Ectodermal cell (in vitro differentiated cells): ENCODE measurements around the gene ERCC6L.
"Not testable (repeated sequence)": the region's sequence is repeated elsewhere in the genome, so short reads cannot be mapped to it uniquely, and the experiment has no call there.

Experiments
- H3K27ac ChIP-seq: 2 replicates; pipeline ENCODE4 v1.7.0; 2013; ENCODE audit warnings: mild to moderate bottlenecking, low read depth, low read length; ENCODE audit not compliant: insufficient read depth, poor library complexity, severe bottlenecking
- H3K27me3 ChIP-seq: 2 replicates; pipeline ENCODE4 v1.7.0; 2013; ENCODE audit warnings: mild to moderate bottlenecking, low read length; ENCODE audit not compliant: insufficient read depth, control insufficient read depth, poor library complexity, severe bottlenecking
- H3K36me3 ChIP-seq: one replicate; pipeline ENCODE4 v1.7.0; 2013; ENCODE audit warnings: low read length; ENCODE audit not compliant: control insufficient read depth, insufficient read depth
- H3K4me1 ChIP-seq: one replicate; pipeline ENCODE4 v1.7.0; 2013; ENCODE audit warnings: low read length; ENCODE audit not compliant: control insufficient read depth, insufficient read depth
- H3K4me3 ChIP-seq: 2 replicates; pipeline ENCODE4 v1.7.0; 2013; ENCODE audit warnings: low read depth, low read length, control low read depth; ENCODE audit not compliant: insufficient read depth
- H3K9me3 ChIP-seq: 2 replicates; pipeline ENCODE4 v1.7.0; 2013; ENCODE audit warnings: mild to moderate bottlenecking, low read length, moderate library complexity; ENCODE audit not compliant: control insufficient read depth
- WGBS, 2 experiments: methylation state at CpG; one replicate each; pipeline ENCODE4 v1.1.7; 2013; ENCODE audit warnings: missing lambda C conversion rate in 2 of 2; 5-methylcytosine and 5-hydroxymethylcytosine counted together

ERCC6L gene

GRCh38 chrX:72247206-72247942 is 8.5 kb upstream of the ERCC6L start:
- H3K4me1 ChIP-seq, result no peaks in the 10 kb centered on the region

GRCh38 chrX:72245461-72246089 is 6.7 kb upstream of the ERCC6L start:
- WGBS, 2 experiments, result 92% methylated on average over 3 of the region's 3 CpGs
- H3K36me3 ChIP-seq, result no peaks in the 10 kb centered on the region

More at GRCh38 chrX:72247206-72247942, 8.5 kb upstream of the ERCC6L start:
- Histone ChIP-seq H3K4me3 (no peak overlapping the region), H3K27me3 (no peaks in the 10 kb centered on the region), H3K9me3 (no peaks in the 10 kb centered on the region), H3K27ac (no peak overlapping the region), H3K36me3 (no peaks in the 10 kb centered on the region)
- 92 to 93% methylated on average over 2 of the region's 2 CpGs for WGBS, 2 experiments

GRCh38 chrX:72243472-72243871 is 4.6 kb upstream of the ERCC6L start:
- no peaks in the 10 kb centered on the region for H3K9me3 ChIP-seq
- no peaks in the 10 kb centered on the region for H3K27me3 ChIP-seq
- WGBS, 2 experiments, result 77 to 100% methylated on average over 2 of the region's 3 CpGs
- H3K36me3 ChIP-seq, result no peaks in the 10 kb centered on the region
- H3K4me1 ChIP-seq, result no peaks in the 10 kb centered on the region
- no peak overlapping the region for H3K27ac ChIP-seq
- H3K4me3 ChIP-seq, result no peak overlapping the region

More at GRCh38 chrX:72245461-72246089, 6.7 kb upstream of the ERCC6L start:
- no peaks in the 10 kb centered on the region for H3K4me1 ChIP-seq
- no peaks in the 10 kb centered on the region for H3K9me3 ChIP-seq
- H3K27me3 ChIP-seq, result no peaks in the 10 kb centered on the region
- no peak overlapping the region for H3K27ac ChIP-seq
- no peak overlapping the region for H3K4me3 ChIP-seq

- Histone ChIP-seq H3K27me3 (no peaks in the 10 kb centered on the region), H3K36me3 (no peaks in the 10 kb centered on the region), H3K9me3 (no peaks in the 10 kb centered on the region), H3K27ac (no peak overlapping the region), H3K4me3 (no peak overlapping the region), H3K4me1 (no peaks in the 10 kb centered on the region)
- 94 to 96% methylated on average over 4 of the region's 4 CpGs for WGBS, 2 experiments
Measured at GRCh38 chrX:72240976-72241375, 2.1 kb upstream of the ERCC6L start.

GRCh38 chrX:72238183-72238582 is 644 bp downstream of the ERCC6L start:
- 19 to 21% methylated on average over 6 of the region's 6 CpGs for WGBS, 2 experiments

GRCh38 chrX:72236841-72237240 is 2.0 kb downstream of the ERCC6L start:
- Histone ChIP-seq H3K4me3 (no peak overlapping the region), H3K4me1 (no peaks in the 10 kb centered on the region), H3K27ac (no peak overlapping the region), H3K27me3 (no peaks in the 10 kb centered on the region), H3K9me3 (no peaks in the 10 kb centered on the region), H3K36me3 (no peaks in the 10 kb centered on the region)
- WGBS, 2 experiments, result 93 to 94% methylated on average over 3 to 4 of the region's 4 CpGs

More at GRCh38 chrX:72238183-72238582, 644 bp downstream of the ERCC6L start:
- Histone ChIP-seq H3K4me3 (peak overlapping the region; percentile 61), H3K36me3 (no peaks in the 10 kb centered on the region), H3K9me3 (no peaks in the 10 kb centered on the region), H3K27ac (no peak overlapping the region), H3K27me3 (no peaks in the 10 kb centered on the region), H3K4me1 (no peaks in the 10 kb centered on the region)

- Histone ChIP-seq H3K4me1 (no peaks in the 10 kb centered on the region), H3K9me3 (no peaks in the 10 kb centered on the region), H3K27ac (no peak overlapping the region), H3K36me3 (peaks cover 16% of the 10 kb centered on the region), H3K4me3 (no peak overlapping the region), H3K27me3 (no peaks in the 10 kb centered on the region)
- WGBS, 2 experiments, result 93 to 96% methylated on average over 3 of the region's 3 CpGs
Measured at GRCh38 chrX:72230290-72230689, 8.5 kb downstream of the ERCC6L start.

GRCh38 chrX:72220375-72220774 is 18.5 kb downstream of the ERCC6L start:
- 93 to 95% methylated on average over 3 of the region's 3 CpGs for WGBS, 2 experiments
- not testable (repeated sequence) for H3K27me3 ChIP-seq, H3K4me3 ChIP-seq, H3K27ac ChIP-seq, H3K4me1 ChIP-seq, H3K36me3 ChIP-seq, H3K9me3 ChIP-seq

- Histone ChIP-seq H3K4me3 (no peak overlapping the region), H3K9me3 (no peaks in the 10 kb centered on the region), H3K4me1 (no peaks in the 10 kb centered on the region), H3K27me3 (no peaks in the 10 kb centered on the region), H3K27ac (no peak overlapping the region), H3K36me3 (peaks cover 3% of the 10 kb centered on the region)
- 94 to 100% methylated on average over 1 of the region's 1 CpG for WGBS, 2 experiments
Measured at GRCh38 chrX:72216973-72217372, 21.9 kb downstream of the ERCC6L start.

- H3K4me1 ChIP-seq, result no peaks in the 10 kb centered on the region
- no peak overlapping the region for H3K4me3 ChIP-seq
- no peaks in the 10 kb centered on the region for H3K36me3 ChIP-seq
- WGBS, 2 experiments, result 88 to 98% methylated on average over 4 of the region's 4 CpGs
- H3K27me3 ChIP-seq, result no peaks in the 10 kb centered on the region
- no peaks in the 10 kb centered on the region for H3K9me3 ChIP-seq
- H3K27ac ChIP-seq, result no peak overlapping the region
Measured at GRCh38 chrX:72208126-72208800, 30.6 kb downstream of the ERCC6L start.
